GM23248 (cell line): ENCODE results near the gene S100G.

Experiments
- EZH2 ChIP-seq: fragments of 200-600 bp; sonication (generic); IDR thresholded peaks from 2 replicates; pipeline ENCODE4 v1.6.1; 2018; ENCODE audit warnings: antibody characterized with exemption, mild to moderate bottlenecking; ENCODE audit not compliant: insufficient read depth, poor library complexity, severe bottlenecking
- EZH2phosphoT487 ChIP-seq: fragments of 200-600 bp; sonication (generic); IDR thresholded peaks from 2 replicates; pipeline ENCODE4 v1.6.1; 2018; ENCODE audit warnings: antibody characterized with exemption, moderate library complexity, mild to moderate bottlenecking, low read depth; ENCODE audit not compliant: insufficient read depth

DNA sequence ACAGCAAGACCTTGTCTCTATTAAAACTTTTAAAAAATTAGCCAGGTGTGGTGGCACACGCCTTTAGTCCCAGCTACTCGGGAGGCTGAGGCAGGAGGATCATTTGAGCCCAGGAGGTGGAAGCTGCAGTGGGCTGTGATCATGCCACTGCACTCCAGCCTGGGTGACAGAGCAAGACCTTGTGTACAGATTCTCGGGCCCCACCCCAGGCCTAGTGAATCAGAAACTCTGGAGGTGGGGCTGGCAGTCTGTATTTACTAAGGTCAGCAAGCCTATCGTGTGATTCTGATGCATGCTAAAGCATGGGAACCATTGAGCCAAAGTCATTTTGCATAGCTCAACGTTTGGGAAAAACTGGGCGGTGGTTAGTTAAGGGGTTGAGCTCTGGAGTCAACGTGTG lies 3.5 kb downstream of the S100G start:
- TF ChIP-seq EZH2, result no peak
- TF ChIP-seq EZH2phosphoT487, result no peak
